ENCODE measurements around the gene E2F8.

Gene E2F8

DNA sequence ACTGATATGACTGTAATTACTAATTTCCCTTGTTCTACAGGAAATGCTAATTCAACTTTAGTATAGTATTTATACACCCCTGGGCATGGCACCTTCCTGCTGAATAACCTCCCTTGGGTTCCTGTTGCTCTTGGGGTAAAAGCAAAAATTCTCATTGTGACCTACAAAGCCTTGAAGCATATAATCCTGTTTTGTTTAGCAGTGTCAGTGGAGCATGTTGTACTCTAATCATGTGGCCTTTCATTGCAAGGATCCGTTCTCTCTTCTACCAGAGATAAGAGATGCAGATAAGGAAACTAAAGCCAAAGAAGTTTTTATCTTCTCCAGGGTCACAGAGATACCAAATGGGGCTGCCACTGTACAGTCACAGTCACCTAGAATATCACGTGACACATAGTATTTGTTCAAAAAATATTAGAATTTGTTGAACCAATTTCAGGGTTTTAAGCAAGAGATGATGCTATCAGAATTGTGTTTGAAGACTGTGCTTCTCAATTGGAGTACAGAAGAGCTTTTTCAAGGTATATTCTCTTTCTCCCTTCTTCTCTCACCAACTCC is 64.0 kb downstream of the E2F8 start:
- no peak overlapping the region for H3K27ac ChIP-seq

More for the DNA sequence above, 64.0 kb downstream of the E2F8 start:
- no peak overlapping the region for H3K4me3 ChIP-seq (ENCODE audit: low read depth in 1 of 2, low read length in 1 of 2)
- H3K36me3 ChIP-seq, result peaks cover 68% of the 10 kb centered on the region
- no peaks in the 10 kb centered on the region for H3K9me3 ChIP-seq
- TF ChIP-seq, protein P1, sequence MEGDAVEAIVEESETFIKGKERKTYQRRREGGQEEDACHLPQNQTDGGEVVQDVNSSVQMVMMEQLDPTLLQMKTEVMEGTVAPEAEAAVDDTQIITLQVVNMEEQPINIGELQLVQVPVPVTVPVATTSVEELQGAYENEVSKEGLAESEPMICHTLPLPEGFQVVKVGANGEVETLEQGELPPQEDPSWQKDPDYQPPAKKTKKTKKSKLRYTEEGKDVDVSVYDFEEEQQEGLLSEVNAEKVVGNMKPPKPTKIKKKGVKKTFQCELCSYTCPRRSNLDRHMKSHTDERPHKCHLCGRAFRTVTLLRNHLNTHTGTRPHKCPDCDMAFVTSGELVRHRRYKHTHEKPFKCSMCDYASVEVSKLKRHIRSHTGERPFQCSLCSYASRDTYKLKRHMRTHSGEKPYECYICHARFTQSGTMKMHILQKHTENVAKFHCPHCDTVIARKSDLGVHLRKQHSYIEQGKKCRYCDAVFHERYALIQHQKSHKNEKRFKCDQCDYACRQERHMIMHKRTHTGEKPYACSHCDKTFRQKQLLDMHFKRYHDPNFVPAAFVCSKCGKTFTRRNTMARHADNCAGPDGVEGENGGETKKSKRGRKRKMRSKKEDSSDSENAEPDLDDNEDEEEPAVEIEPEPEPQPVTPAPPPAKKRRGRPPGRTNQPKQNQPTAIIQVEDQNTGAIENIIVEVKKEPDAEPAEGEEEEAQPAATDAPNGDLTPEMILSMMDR (IDR thresholded peaks at IDR 0.05), result no peak
- no peaks in the 10 kb centered on the region for H3K4me1 ChIP-seq (ENCODE audit: control insufficient read depth in 1 of 2, insufficient read depth in 1 of 2, low read depth in 1 of 2, low read length in 1 of 2)
- H3K27me3 ChIP-seq, result no peaks in the 10 kb centered on the region
